AG04450 (cell line): Measurements from ENCODE around the gene HOXA4. TPM values are rescaled to one million over a fixed set of nuclear protein-coding genes. Genes with fewer than 3 reads are reported as not detected.

Experiments used
- CTCF ChIA-PET: fragments of 300-600, 350-600 bp; formaldehyde crosslinking; extraction: SDS; loops from one replicate; lab custom pipeline; 2022; ENCODE audit warnings: antibody characterized with exemption, inconsistent platforms; lab: Charles Lee
- POLR2A ChIA-PET: fragments of 350-600 bp; formaldehyde crosslinking; extraction: SDS; loops from one replicate; lab custom pipeline; 2021; ENCODE audit warnings: antibody characterized with exemption, inconsistent platforms; lab: Yijun Ruan, JAX
- DNase-seq: peaks from one replicate; pipeline ENCODE4 v3.0.0-alpha.2; 2011; ENCODE audit warnings: low read depth, low spot score
- H3K27ac ChIP-seq: one replicate; pipeline ENCODE4 v1.5.1; 2012; ENCODE audit warnings: low read depth, low read length, control low read depth
- H3K27me3 ChIP-seq: one replicate; pipeline ENCODE4 v1.6.0; 2012; ENCODE audit warnings: low read length; ENCODE audit not compliant: control insufficient read depth, insufficient read depth
- H3K4me3 ChIP-seq: 2 replicates; pipeline ENCODE4 v1.5.1; 2011; ENCODE audit warnings: mild to moderate bottlenecking, low read depth, low read length, control low read depth
- H3K9me3 ChIP-seq: 2 replicates; pipeline ENCODE4 v1.5.1; 2012; ENCODE audit warnings: low read length; ENCODE audit not compliant: control insufficient read depth, insufficient read depth
- CTCF ChIP-seq: IDR thresholded peaks from 2 replicates; pipeline ENCODE4 v1.5.1; 2011; ENCODE audit warnings: low read depth, low read length, control low read depth, inconsistent platforms
- polyA plus RNA-seq: library from polyadenylated mRNA; depleted of rRNA; stranded (reverse); fragments of >200 nt; gene quantifications from 2 replicates; pipeline ENCODE4 v1.2.3, GENCODE V29; 2011

Gene HOXA4
- polyA plus RNA-seq, 1 experiment: 5.8 TPM

GRCh38 chr7:27169658-27170425, 39.3 kb upstream of the HOXA4 start:
- no peak for TF ChIP-seq CTCF
- no peak overlapping the region for H3K27ac ChIP-seq
- ChIA-PET POLR2A (no interaction called here), CTCF (interaction anchor here (1.3 to 3.4 kb wide), 2 partner anchors 10 to 800 kb away, joined by 3 to 25 read pairs; no protein-coding TSS in a partner anchor)
- peaks cover 91% of the 10 kb centered on the region for H3K27me3 ChIP-seq
- peaks cover 28% of the 10 kb centered on the region; the same call in 1 of the 2 replicates for H3K9me3 ChIP-seq
- DNase-seq: no peak
- no peak overlapping the region for H3K4me3 ChIP-seq

GRCh38 chr7:27168265-27168947, 37.8 kb upstream of the HOXA4 start:
- Histone ChIP-seq H3K9me3 (peaks cover 27% of the 10 kb centered on the region; the same call in 1 of the 2 replicates), H3K4me3 (no peak overlapping the region), H3K27me3 (peaks cover 93% of the 10 kb centered on the region), H3K27ac (no peak overlapping the region)
- ChIA-PET POLR2A (no interaction called here), CTCF (interaction anchor here (1.1 kb wide), 1 partner anchor 12 kb away, joined by 4 read pairs; no protein-coding TSS in a partner anchor)
- TF ChIP-seq CTCF: no peak
- no peak for DNase-seq

- no peak for TF ChIP-seq CTCF
- no peak overlapping the region for H3K27ac ChIP-seq
- peaks cover 27% of the 10 kb centered on the region; the same call in 1 of the 2 replicates for H3K9me3 ChIP-seq
- ChIA-PET POLR2A (no interaction called here), CTCF (interaction anchor here (1.1 kb wide), 1 partner anchor 12 kb away, joined by 4 read pairs; no protein-coding TSS in a partner anchor)
- no peak overlapping the region for H3K4me3 ChIP-seq
- DNase-seq: no peak
- H3K27me3 ChIP-seq: peaks cover 90% of the 10 kb centered on the region
Measured at GRCh38 chr7:27167916-27168264, 37.3 kb upstream of the HOXA4 start.

- Histone ChIP-seq H3K27me3 (peaks cover 80% of the 10 kb centered on the region), H3K9me3 (peaks cover 24% of the 10 kb centered on the region; the same call in 1 of the 2 replicates), H3K27ac (no peak overlapping the region), H3K4me3 (no peak overlapping the region)
- ChIA-PET POLR2A (no interaction called here), CTCF (interaction anchor here (1.5 to 2.0 kb wide), 2 partner anchors 13 to 1274 kb away, joined by 5 to 16 read pairs; no protein-coding TSS in a partner anchor)
- DNase-seq: no peak
- TF ChIP-seq CTCF: no peak
Measured at GRCh38 chr7:27166531-27167505, 36.3 kb upstream of the HOXA4 start.
